OCI-LY3 (cell line): ENCODE data around the gene FAU.

Experiments
- CTCF ChIP-seq: fragments of 200-600, 300-600 bp; sonication (generic); IDR thresholded peaks from 2 replicates; pipeline ENCODE4 v1.5.1; 2014; ENCODE audit warnings: antibody characterized with exemption, low read length, low read depth
- EZH2phosphoT487 ChIP-seq: fragments of 200-600 bp; shearing (Covaris generic); IDR thresholded peaks from 2 replicates; pipeline ENCODE4 v1.6.1; 2018; ENCODE audit warnings: antibody characterized with exemption, mixed run types, low read depth

- TF ChIP-seq CTCF (no peak), EZH2phosphoT487 (no peak)
Measured at GRCh38 chr11:65084598-65085375, 37.1 kb downstream of the FAU start.
